CD4-positive, alpha-beta memory T cell (primary cell): Measurements from ENCODE around the gene PLEKHG4. TPM values are rescaled to one million over a fixed set of nuclear protein-coding genes. Genes with fewer than 3 reads are reported as not detected.

Experiments used
- CTCF ChIA-PET: fragments of 350-600 bp; sonication (Branson Sonifier 250); formaldehyde crosslinking; loops from one replicate; lab custom pipeline; 2021; ENCODE audit warnings: inconsistent platforms; ENCODE audit not compliant: partially characterized antibody; lab: Charles Lee
- POLR2A ChIA-PET: fragments of 350-600 bp; sonication (Branson Sonifier 250); formaldehyde crosslinking; loops from one replicate; lab custom pipeline; 2021; ENCODE audit not compliant: partially characterized antibody; lab: Charles Lee
- DNase-seq, 5 donors: peaks; one replicate each; pipeline versions ENCODE4 v3.0.0 to v3.0.0-alpha.2; 2020 to 2022; ENCODE audit warnings: mixed read lengths in 1 of 5
- H3K27ac ChIP-seq: one replicate; pipeline ENCODE4 v1.7.0; 2013; ENCODE audit warnings: low read depth, low read length
- H3K27me3 ChIP-seq: 2 replicates; pipeline ENCODE4 v1.7.0; 2013; ENCODE audit warnings: mild to moderate bottlenecking, low read length, moderate library complexity; ENCODE audit not compliant: insufficient read depth
- H3K36me3 ChIP-seq: 2 replicates; pipeline ENCODE4 v1.7.0; 2013; ENCODE audit warnings: mild to moderate bottlenecking, low read length, moderate library complexity; ENCODE audit not compliant: insufficient read depth
- H3K4me1 ChIP-seq: 2 replicates; pipeline ENCODE4 v1.7.0; 2013; ENCODE audit warnings: mild to moderate bottlenecking, low read length, moderate library complexity; ENCODE audit not compliant: insufficient read depth
- H3K4me3 ChIP-seq, 2 donors: one replicate each; pipeline ENCODE4 v1.7.0; 2013; ENCODE audit warnings: low read length in 2 of 2, mild to moderate bottlenecking in 1 of 2
- H3K9me3 ChIP-seq, 2 donors: one replicate each; pipeline ENCODE4 v1.7.0; 2013; ENCODE audit warnings: low read length in 2 of 2, control low read depth in 1 of 2; ENCODE audit not compliant: control insufficient read depth in 1 of 2
- H3K27ac Mint-ChIP-seq, 7 donors: one replicate each; pipeline ENCODE4 v1.8.0; 2020 to 2021; ENCODE audit warnings: mixed read lengths in 7 of 7, mild to moderate bottlenecking in 6 of 7, inconsistent platforms in 3 of 7, moderate library complexity in 3 of 7
- H3K27me3 Mint-ChIP-seq, 2 donors: one replicate each; pipeline ENCODE4 v1.8.0; 2020 to 2021; ENCODE audit warnings: mixed read lengths in 2 of 2
- H3K36me3 Mint-ChIP-seq, 2 donors: one replicate each; pipeline ENCODE4 v1.8.0; 2020 to 2021; ENCODE audit warnings: mixed read lengths in 2 of 2, inconsistent platforms in 1 of 2, mild to moderate bottlenecking in 1 of 2
- H3K4me1 Mint-ChIP-seq, 4 donors: one replicate each; pipeline ENCODE4 v1.8.0; 2020 to 2021; ENCODE audit warnings: mixed read lengths in 4 of 4, mild to moderate bottlenecking in 1 of 4
- H3K4me3 Mint-ChIP-seq, 8 donors: one replicate each; pipeline ENCODE4 v1.8.0; 2020 to 2021; ENCODE audit warnings: mixed read lengths in 8 of 8, mild to moderate bottlenecking in 7 of 8, moderate library complexity in 6 of 8, inconsistent platforms in 3 of 8
- H3K9me3 Mint-ChIP-seq, 8 donors: one replicate each; pipeline ENCODE4 v1.8.0; 2020 to 2021; ENCODE audit warnings: mixed read lengths in 8 of 8, mild to moderate bottlenecking in 5 of 8, inconsistent platforms in 3 of 8, moderate library complexity in 1 of 8
- intact Hi-C: fragments of 100-400 bp; cut with micrococcal nuclease; formaldehyde crosslinking; loops from one replicate; pipeline ENCODE4 v1.15.1; 2023
- polyA plus RNA-seq, 2 donors: library from polyadenylated mRNA; unstranded; fragments of 300-500 nt; fragmentation: Illumina TruSeq; gene quantifications; one replicate each; pipeline ENCODE4 v1.2.3, GENCODE V29; 2021
- total RNA-seq, 2 experiments: library from RNA; stranded (reverse); gene quantifications; one replicate each; pipeline ENCODE4 v1.2.3, GENCODE V29; 2021

Gene PLEKHG4
- total and polyA plus RNA-seq, 4 experiments from 2014 or later: 4.3 to 24.0 (median 11.1) TPM

- DNase-seq: no peak
- ChIA-PET POLR2A (no interaction called here), CTCF (no interaction called here)
- no peaks in the 10 kb centered on the region for H3K36me3 ChIP-seq
- peaks cover 5% of the 10 kb centered on the region for H3K27me3 ChIP-seq
- Mint-ChIP-seq H3K4me1 (peaks cover 5 to 11% (median 6%) of the 10 kb centered on the region in 4 donors), H3K4me3 (no peak overlapping the region), H3K9me3 (peaks cover 0 to 12% (median 6%) of the 10 kb centered on the region in 8 donors), H3K27me3 (peaks cover 9 to 16% of the 10 kb centered on the region in 2 donors), H3K36me3 (no peaks in the 10 kb centered on the region), H3K27ac (no peak overlapping the region)
- intact Hi-C loops: no loop called here
- peaks cover 6% of the 10 kb centered on the region for H3K4me1 ChIP-seq
- no peak overlapping the region for H3K4me3 ChIP-seq
- no peaks in the 10 kb centered on the region for H3K9me3 ChIP-seq
- H3K27ac ChIP-seq: no peak overlapping the region
These were observed 50.6 kb downstream of the PLEKHG4 start for GRCh38 chr16:67329901-67330300.

GRCh38 chr16:67333315-67333714 is 54.0 kb downstream of the PLEKHG4 start:
- no peaks in the 10 kb centered on the region for H3K36me3 Mint-ChIP-seq
- H3K36me3 ChIP-seq: no peaks in the 10 kb centered on the region
- intact Hi-C loops: no loop called here
- peaks cover 5 to 24% (median 19%) of the 10 kb centered on the region in 8 donors for H3K9me3 Mint-ChIP-seq
- H3K4me1 Mint-ChIP-seq: no peaks in the 10 kb centered on the region
- H3K27ac ChIP-seq: no peak overlapping the region
- peaks cover 3 to 7% of the 10 kb centered on the region in 2 donors for H3K27me3 Mint-ChIP-seq
- no peak overlapping the region for H3K4me3 Mint-ChIP-seq
- ChIA-PET CTCF (no interaction called here), POLR2A (no interaction called here)
- no peak for DNase-seq
- H3K9me3 ChIP-seq: no peaks in the 10 kb centered on the region
- H3K27ac Mint-ChIP-seq: no peak overlapping the region
- H3K27me3 ChIP-seq: no peaks in the 10 kb centered on the region
- no peaks in the 10 kb centered on the region for H3K4me1 ChIP-seq
- H3K4me3 ChIP-seq: no peak overlapping the region

- Mint-ChIP-seq H3K27me3 (peaks cover 7 to 8% of the 10 kb centered on the region in 2 donors), H3K4me3 (no peak overlapping the region), H3K36me3 (no peaks in the 10 kb centered on the region), H3K27ac (no peak overlapping the region), H3K9me3 (peaks cover 5 to 22% (median 19%) of the 10 kb centered on the region in 8 donors), H3K4me1 (no peaks in the 10 kb centered on the region)
- Histone ChIP-seq H3K9me3 (no peaks in the 10 kb centered on the region), H3K4me3 (no peak overlapping the region), H3K27ac (no peak overlapping the region), H3K36me3 (no peaks in the 10 kb centered on the region), H3K27me3 (no peaks in the 10 kb centered on the region), H3K4me1 (no peaks in the 10 kb centered on the region)
- intact Hi-C loops: no loop called here
- ChIA-PET CTCF (no interaction called here), POLR2A (no interaction called here)
- no peak for DNase-seq
These were observed 56.8 kb downstream of the PLEKHG4 start for GRCh38 chr16:67336116-67336515.

GRCh38 chr16:67336648-67337047 is 57.3 kb downstream of the PLEKHG4 start:
- H3K27me3 ChIP-seq: no peaks in the 10 kb centered on the region
- Mint-ChIP-seq H3K9me3 (peaks cover 5 to 22% (median 19%) of the 10 kb centered on the region in 8 donors), H3K27ac (no peak overlapping the region), H3K4me1 (no peaks in the 10 kb centered on the region), H3K4me3 (no peak overlapping the region), H3K27me3 (peaks cover 7 to 8% of the 10 kb centered on the region in 2 donors), H3K36me3 (no peaks in the 10 kb centered on the region)
- POLR2A ChIA-PET: no interaction called here
- no peaks in the 10 kb centered on the region for H3K9me3 ChIP-seq
- CTCF ChIA-PET: no interaction called here
- no peaks in the 10 kb centered on the region for H3K4me1 ChIP-seq
- H3K27ac ChIP-seq: no peak overlapping the region
- H3K36me3 ChIP-seq: no peaks in the 10 kb centered on the region
- DNase-seq: no peak
- intact Hi-C loops: no loop called here
- H3K4me3 ChIP-seq: no peak overlapping the region

Other genes starting within 250 kb of the PLEKHG4 start
- 10 to 100 TPM; 22.2 to 22.7 TPM for gene PHAF1, start 169.6 kb upstream of the PLEKHG4 start, total RNA-seq
- 10 to 100 TPM in 1 of 2 donors, 1 to 10 TPM in 1; 7.5 to 16.1 TPM for gene PHAF1, start 169.6 kb upstream of the PLEKHG4 start, polyA plus RNA-seq
- 10 to 100 TPM; 10.0 to 10.4 TPM for gene B3GNT9, start 128.5 kb upstream of the PLEKHG4 start, total RNA-seq
- gene B3GNT9, start 128.5 kb upstream of the PLEKHG4 start, polyA plus RNA-seq: 10 to 100 TPM; 10.0 to 11.8 TPM
- gene TRADD, start 119.6 kb upstream of the PLEKHG4 start, total RNA-seq: 100 to 1,000 TPM; 161 to 173 TPM
- 100 to 1,000 TPM; 221 to 285 TPM for gene TRADD, start 119.6 kb upstream of the PLEKHG4 start, polyA plus RNA-seq
- 10 to 100 TPM; 69.9 to 76.2 TPM for gene FBXL8, start 119.6 kb upstream of the PLEKHG4 start, total RNA-seq
- gene FBXL8, start 119.6 kb upstream of the PLEKHG4 start, polyA plus RNA-seq: 10 to 100 TPM; 19.2 to 26.5 TPM
- 10 to 100 TPM; 93.6 to 98.7 TPM for gene HSF4, start 114.8 kb upstream of the PLEKHG4 start, total RNA-seq
- under 1 TPM in 1 of 2 donors, not detected in 1; 0.37 TPM for gene HSF4, start 114.8 kb upstream of the PLEKHG4 start, polyA plus RNA-seq
- gene NOL3, start 109.0 kb upstream of the PLEKHG4 start, total RNA-seq: 10 to 100 TPM in 1 of 2 experiments, 1 to 10 TPM in 1; 9.6 to 12.5 TPM
- gene NOL3, start 109.0 kb upstream of the PLEKHG4 start, polyA plus RNA-seq: 1 to 10 TPM; 1.3 to 1.7 TPM
- gene MATCAP1, start 95.6 kb upstream of the PLEKHG4 start, total RNA-seq: 1 to 10 TPM; 8.6 to 9.0 TPM
- gene MATCAP1, start 95.6 kb upstream of the PLEKHG4 start, polyA plus RNA-seq: 1 to 10 TPM; 1.8 to 3.0 TPM
- gene EXOC3L1, start 89.4 kb upstream of the PLEKHG4 start, total RNA-seq: not detected
- under 1 TPM in 1 of 2 donors, not detected in 1; 0.21 TPM for gene EXOC3L1, start 89.4 kb upstream of the PLEKHG4 start, polyA plus RNA-seq
- gene E2F4, start 87.4 kb upstream of the PLEKHG4 start, total RNA-seq: 10 to 100 TPM; 87.3 to 91.3 TPM
- gene E2F4, start 87.4 kb upstream of the PLEKHG4 start, polyA plus RNA-seq: 10 to 100 TPM; 53.6 to 81.1 TPM
- gene ELMO3, start 80.4 kb upstream of the PLEKHG4 start, total RNA-seq: 10 to 100 TPM; 10.1 to 10.6 TPM
- not detected for gene ELMO3, start 80.4 kb upstream of the PLEKHG4 start, polyA plus RNA-seq
- 10 to 100 TPM; 35.5 to 35.7 TPM for gene TMEM208, start 52.4 kb upstream of the PLEKHG4 start, total RNA-seq
- gene TMEM208, start 52.4 kb upstream of the PLEKHG4 start, polyA plus RNA-seq: 10 to 100 TPM; 84.3 to 99.1 TPM
- gene FHOD1, start 32.1 kb upstream of the PLEKHG4 start, total RNA-seq: 10 to 100 TPM; 56.0 to 63.3 TPM
- 1 to 10 TPM; 3.3 to 5.9 TPM for gene FHOD1, start 32.1 kb upstream of the PLEKHG4 start, polyA plus RNA-seq
- 1 to 10 TPM; 1.7 to 2.1 TPM for gene SLC9A5, start 30.6 kb upstream of the PLEKHG4 start, total RNA-seq
- under 1 TPM in 1 of 2 donors, not detected in 1; 0.09 TPM for gene SLC9A5, start 30.6 kb upstream of the PLEKHG4 start, polyA plus RNA-seq
- gene KCTD19, start 47.2 kb downstream of the PLEKHG4 start, total RNA-seq: not detected
- under 1 TPM in 1 of 2 donors, not detected in 1; 0.10 TPM for gene KCTD19, start 47.2 kb downstream of the PLEKHG4 start, polyA plus RNA-seq
- not detected for gene LRRC36, start 47.3 kb downstream of the PLEKHG4 start, total RNA-seq
- not detected for gene LRRC36, start 47.3 kb downstream of the PLEKHG4 start, polyA plus RNA-seq
- not detected for gene TPPP3, start 114.0 kb downstream of the PLEKHG4 start, total RNA-seq
- gene TPPP3, start 114.0 kb downstream of the PLEKHG4 start, polyA plus RNA-seq: not detected
- gene ZDHHC1, start 136.9 kb downstream of the PLEKHG4 start, total RNA-seq: not detected
- gene ZDHHC1, start 136.9 kb downstream of the PLEKHG4 start, polyA plus RNA-seq: not detected
- not detected for gene HSD11B2, start 151.6 kb downstream of the PLEKHG4 start, total RNA-seq
- under 1 TPM in 1 of 2 donors, not detected in 1; 0.29 TPM for gene HSD11B2, start 151.6 kb downstream of the PLEKHG4 start, polyA plus RNA-seq
- gene ATP6V0D1, start 201.6 kb downstream of the PLEKHG4 start, total RNA-seq: 10 to 100 TPM; 42.8 to 49.0 TPM
- gene ATP6V0D1, start 201.6 kb downstream of the PLEKHG4 start, polyA plus RNA-seq: 100 to 1,000 TPM in 1 of 2 donors, 10 to 100 TPM in 1; 92.8 to 133 TPM
- not detected for gene AGRP, start 204.0 kb downstream of the PLEKHG4 start, total RNA-seq
- not detected for gene AGRP, start 204.0 kb downstream of the PLEKHG4 start, polyA plus RNA-seq
- 10 to 100 TPM; 46.8 to 53.8 TPM for gene RIPOR1, start 249.3 kb downstream of the PLEKHG4 start, total RNA-seq
- 1 to 10 TPM in 1 of 2 donors, under 1 TPM in 1; 0.75 to 7.1 TPM for gene RIPOR1, start 249.3 kb downstream of the PLEKHG4 start, polyA plus RNA-seq